Measurements from ENCODE around the gene GJA3.
A peak's percentile ranks its signal among the peaks of the same experiment; 100 is the strongest.

GJA3 gene
- 0.18 to 1.6 (median 0.33) reads per million in 4 experiments for total RNA-seq

DNA sequence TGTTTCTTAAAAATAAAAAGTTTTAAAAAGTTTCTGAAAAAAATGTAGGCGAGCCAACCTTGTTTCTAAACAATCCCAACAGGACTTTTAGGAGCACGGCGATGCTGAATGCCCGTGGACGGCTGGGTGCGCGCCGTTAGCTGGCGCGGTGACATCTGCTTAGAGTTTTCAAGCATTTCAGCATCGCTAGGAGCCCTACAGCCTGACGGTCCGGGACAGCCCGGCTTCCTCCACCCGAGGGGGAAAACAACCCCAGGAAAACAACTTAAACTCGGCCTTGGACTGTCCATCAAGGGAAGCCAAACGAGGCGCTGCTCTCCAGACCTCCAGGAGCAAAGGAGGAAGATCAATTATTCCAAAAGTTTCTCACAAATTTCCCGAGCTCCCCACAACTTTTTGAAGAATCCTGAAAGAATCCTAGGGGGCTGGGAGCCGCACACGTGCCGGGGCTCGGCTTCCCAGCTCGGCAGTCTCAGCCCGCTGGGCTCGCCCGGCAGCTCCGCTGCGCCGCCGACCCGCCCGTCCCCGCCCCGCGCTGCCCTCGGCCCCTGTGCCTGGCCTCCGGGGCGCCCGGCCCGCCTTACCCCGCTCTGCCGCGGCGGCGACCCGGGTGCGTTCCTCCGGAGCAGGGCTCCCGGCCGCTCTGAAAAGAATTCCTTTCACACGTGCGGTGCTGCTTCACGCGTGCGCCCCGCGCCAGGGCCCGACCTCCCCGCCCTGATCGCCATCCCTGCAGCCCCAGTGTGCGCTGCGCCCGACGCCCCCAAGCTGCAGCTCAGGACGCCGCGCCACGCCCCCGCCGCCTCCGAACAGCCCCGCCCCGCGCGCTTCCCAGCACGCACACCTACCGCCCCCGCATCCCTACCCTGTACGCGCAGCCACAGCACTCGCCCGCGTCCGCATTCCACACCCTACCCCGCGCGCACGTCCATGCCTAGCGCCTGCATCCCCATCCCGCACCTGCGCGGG is at the start of gene GJA3:
GJA3 (minus strand) TSS at position 747 of the 969 bp plus-strand sequence. CDS start 17,764 bp downstream, outside the sequence.
- DNase-seq = peak; percentile 52

- DNase-seq = no peak
Observed at GRCh38 chr13:20209948-20210347, 49.1 kb upstream of the GJA3 start.

GRCh38 chr13:20206698-20207235 is 45.9 kb upstream of the GJA3 start:
- no peak for DNase-seq

DNA sequence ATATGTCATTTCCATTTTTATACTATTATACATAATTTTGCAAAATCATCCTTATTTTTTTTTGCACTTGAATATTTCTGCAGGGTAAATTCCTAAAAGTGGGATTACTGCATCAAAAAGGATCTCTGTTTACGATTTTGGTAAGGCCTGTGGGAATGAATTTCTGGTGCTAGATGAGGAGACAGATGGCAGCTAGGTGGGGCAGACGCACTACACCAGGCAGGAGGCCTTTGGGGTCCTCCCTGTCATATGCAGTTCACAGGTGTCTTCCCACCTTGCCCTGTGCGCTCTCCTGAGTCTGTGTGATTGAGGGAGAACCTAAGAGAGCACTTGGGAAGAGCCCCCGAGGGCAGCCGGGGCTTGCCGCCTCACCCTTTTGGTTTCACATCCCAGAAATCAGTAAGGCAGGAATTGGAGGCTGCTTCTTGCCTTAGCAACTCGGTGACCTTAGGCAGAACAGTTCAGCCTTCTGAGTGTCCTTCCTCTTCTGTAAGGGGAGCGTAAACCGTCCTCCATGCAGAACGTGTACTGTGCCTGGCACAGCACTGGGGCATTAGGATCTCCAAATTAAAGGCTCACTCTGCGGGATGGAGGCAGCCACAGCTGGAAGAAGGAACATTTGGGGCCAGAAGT is 45.3 kb upstream of the GJA3 start:
- no peak for DNase-seq

DNA sequence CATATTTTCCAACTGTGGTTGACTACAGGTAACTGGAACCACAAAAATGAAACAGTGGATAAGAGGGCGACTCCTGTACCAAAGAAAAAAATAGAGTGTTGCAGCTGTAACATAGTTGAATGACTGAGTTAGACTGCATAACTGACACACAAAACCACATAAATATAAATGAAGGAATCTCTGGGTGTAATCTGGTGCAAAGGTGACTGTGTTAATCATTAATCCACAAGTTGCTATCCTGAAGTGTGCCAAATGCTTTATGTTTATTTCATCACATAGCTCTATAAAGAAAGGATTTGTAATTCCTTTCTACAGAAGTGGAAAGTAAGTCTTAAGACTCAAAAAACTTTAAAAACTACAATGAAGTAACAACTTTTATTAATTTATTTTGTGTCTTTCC is 37.9 kb upstream of the GJA3 start:
- DNase-seq = no peak

DNA sequence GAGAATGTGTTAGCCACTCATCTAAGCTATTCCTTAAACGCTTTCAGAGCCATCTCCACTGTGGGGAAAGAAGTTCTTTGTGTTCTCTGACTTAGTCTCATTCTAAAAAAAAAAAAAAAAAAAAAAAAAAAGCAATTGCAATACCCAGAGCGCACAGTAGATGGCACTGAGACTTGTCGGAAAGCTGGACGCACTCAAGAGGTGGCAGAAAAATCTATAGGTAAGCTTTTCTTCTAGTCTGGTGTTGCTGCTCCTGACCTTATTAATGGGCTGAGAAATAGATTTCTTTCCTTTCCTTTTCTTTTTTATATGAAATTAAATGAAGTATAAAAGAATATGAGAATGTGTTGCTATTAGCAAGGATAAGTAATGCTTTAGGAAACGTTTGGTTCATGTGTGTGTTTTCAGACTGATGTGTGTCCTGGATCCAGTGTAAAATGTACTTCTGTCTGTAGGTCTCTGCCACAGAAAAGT is 36.5 kb upstream of the GJA3 start:
- DNase-seq = no peak

DNA sequence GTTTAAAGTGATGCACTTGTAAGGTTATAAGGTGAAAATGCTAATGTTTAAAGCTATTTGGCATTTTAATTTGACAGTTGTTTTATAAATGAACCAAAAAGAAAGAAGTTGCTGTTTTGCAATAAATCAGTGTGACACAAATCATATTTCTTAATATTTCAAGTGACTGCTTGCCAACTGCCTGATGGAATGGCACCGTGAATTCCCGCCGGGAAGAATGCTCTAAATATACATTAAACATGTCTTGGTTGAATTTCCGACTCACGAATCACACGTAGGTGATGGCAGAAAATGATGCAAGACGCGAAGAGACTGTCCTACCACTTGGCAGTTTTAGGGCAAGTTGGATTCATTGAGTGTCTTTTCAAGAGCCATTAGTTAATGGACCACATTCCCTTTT is 34.9 kb upstream of the GJA3 start:
- DNase-seq = no peak

DNA sequence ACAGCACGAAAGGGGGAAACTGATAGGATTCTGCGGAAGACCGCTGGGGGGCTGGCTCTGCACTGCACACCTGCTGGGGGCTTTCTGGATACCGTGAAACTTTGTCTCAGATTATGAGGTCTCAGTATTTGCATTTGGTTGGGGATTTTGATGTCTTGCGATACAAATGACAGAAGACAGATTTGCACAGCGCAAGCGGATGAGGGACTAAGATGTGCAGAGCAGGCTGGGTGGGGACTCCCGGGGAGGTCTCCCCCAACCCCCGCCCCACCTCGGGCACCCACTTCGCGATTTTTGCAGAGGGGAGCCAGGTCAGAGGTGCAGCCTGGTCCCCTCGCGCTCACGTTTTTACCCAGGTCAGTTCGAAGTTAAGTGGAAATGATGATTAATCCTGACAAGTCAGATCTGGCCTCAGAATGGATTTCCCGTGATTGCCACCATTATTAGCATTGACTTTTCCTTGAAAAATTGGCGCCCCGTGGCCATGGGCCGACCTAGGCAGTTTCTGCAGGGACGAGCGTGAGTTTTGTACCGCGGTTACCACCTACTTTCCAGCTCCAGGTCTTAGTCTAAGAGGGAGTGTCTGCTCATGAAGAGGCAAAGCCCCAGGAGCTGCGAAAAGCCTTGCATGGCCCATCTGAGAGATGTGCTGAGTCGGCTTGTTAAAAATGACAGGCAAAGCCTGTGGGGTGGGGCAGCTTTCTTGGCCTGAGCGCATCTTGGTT is 33.2 kb upstream of the GJA3 start:
- no peak for DNase-seq

DNA sequence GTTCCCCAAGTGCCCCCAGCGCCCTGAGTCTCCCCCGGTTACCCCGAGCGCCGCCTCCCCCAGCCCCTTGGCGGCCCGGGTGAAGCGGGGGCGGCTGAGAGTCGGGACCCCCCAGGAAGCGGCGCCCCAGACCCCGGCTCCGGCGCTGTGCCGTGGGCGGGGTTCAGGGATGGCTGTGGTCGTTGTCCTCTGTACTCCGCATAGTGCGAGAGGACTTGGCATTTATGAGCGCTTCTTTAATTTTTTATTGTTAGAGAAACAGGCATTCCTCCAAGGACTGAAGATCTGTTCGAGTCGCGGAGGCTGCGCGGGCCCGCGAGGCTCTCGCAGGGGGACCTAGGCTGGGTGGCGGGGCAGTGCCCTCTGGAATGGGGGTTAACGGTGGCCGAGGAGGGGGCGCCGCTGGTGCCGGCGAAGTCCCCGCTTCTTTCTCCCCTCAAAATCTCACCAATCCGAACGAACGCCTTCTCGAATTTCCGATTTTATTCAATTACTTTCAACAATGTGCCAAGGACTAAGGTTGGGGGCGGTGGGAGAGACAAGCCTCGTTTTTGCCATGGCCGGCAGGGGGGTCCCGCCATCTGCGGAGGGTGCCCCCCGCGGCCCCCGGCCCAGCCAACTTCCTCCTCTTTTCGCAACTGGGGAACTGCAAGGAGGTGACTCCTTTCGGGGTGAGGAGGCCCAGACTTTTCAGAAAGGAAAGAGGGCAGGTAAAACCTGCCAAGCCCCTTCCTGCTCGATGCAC is 32.5 kb upstream of the GJA3 start:
- no peak for DNase-seq

DNA sequence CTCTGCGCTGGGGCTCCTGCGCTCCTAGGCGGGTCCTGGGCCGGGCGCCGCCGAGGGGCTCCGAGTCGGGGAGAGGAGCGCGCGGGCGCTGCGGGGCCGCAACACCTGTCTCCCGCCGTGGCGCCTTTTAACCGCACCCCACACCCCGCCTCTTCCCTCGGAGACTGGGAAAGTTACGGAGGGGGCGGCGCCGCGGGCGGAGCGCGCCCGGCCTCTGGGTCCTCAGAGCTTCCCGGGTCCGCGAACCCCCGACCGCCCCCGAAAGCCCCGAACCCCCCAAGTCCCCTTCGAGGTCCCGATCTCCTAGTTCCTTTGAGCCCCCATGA is 31.9 kb upstream of the GJA3 start, which contains the start of gene GJB2:
GJB2 (minus strand) TSS at position 103 of the 326 bp plus-strand sequence. CDS start 3,357 bp downstream, outside the sequence.
- no peak for DNase-seq

- DNase-seq = no peak
Observed at GRCh38 chr13:20192158-20192835, 31.4 kb upstream of the GJA3 start.

GRCh38 chr13:20191311-20192157 is 30.7 kb upstream of the GJA3 start:
- no peak for DNase-seq

GRCh38 chr13:20190481-20191310 is 29.8 kb upstream of the GJA3 start:
- no peak for DNase-seq

- DNase-seq = no peak
Observed at GRCh38 chr13:20190076-20190475, 29.2 kb upstream of the GJA3 start.

GRCh38 chr13:20188667-20189553 is 28.1 kb upstream of the GJA3 start:
- no peak for DNase-seq

DNA sequence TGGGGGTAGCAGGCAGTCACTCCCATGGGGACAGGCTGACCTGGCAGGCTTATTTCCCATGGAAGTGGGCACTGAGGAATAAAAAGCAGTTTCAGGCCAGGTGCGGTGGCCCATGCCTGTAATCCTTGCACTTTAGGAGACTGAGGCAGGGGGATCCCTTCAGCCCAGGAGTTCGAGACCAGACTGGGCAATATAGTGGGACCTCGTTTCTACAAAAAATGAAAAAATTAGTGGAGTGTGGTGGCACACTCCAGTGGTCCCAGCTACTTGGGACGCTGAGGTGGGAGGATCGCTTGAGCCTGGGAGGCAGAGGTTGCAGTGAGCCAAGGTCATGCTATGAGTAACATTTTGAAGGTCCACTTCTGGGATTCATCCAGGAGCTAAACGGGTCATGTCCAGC is 25.9 kb upstream of the GJA3 start:
- DNase-seq = no peak

DNA sequence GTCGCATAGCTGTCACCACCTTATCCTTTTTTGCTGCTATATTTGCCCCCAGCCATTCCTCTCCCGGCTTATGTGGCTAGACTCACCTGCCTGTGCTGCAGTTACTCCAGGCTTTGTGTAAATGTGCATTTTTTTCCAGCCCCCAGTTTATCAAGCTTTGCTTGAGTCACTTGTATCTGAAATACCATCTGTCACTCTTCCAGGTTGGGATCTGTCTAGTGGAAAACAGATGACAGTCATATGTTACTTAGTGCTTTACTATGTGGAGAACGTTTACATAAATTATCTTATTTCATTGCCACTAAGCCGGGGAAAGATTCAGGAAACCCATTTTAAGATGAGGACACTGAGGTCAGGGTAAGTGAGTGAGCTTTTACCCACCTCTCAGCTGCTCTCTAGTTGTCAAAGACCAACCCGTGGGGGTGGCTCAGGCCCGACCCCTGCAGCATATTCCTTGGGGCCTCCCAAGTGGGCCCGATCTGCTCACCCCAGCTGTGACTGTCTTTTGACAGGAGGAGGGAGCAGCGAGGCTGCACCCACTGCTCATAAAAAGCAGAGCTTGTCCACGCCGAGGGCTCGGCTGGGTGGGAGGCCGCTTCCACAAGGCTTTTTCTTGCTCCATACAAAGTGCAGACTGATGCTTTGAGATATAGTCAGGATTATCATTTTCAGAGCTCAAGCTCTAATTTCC is 24.7 kb upstream of the GJA3 start:
- DNase-seq = no peak
